H1 (cell line): Measurements from ENCODE around the gene C20orf144. TPM values are rescaled to one million over a fixed set of nuclear protein-coding genes. Genes with fewer than 3 reads are reported as not detected.

Experiments
- CTCF ChIA-PET: fragments of 300-600 bp; sonication (Branson Sonifier 250); formaldehyde crosslinking; loops from one replicate; lab custom pipeline; 2021; ENCODE audit not compliant: partially characterized antibody; lab: Charles Lee
- POLR2A ChIA-PET: fragments of 300-600 bp; sonication (Branson Sonifier 250); formaldehyde crosslinking; loops from one replicate; lab custom pipeline; 2021; ENCODE audit warnings: inconsistent platforms; ENCODE audit not compliant: partially characterized antibody; lab: Charles Lee
- DNase-seq, 2 experiments: peaks; one replicate each; pipeline versions ENCODE4 v3.0.0 to v3.0.0-alpha.2; 2010 to 2022; ENCODE audit warnings: low spot score in 2 of 2, low read depth in 1 of 2, mixed read lengths in 1 of 2
- FAIRE-seq: peaks from 2 replicates; lab custom pipeline; 2011; peaks lifted over from hg19 to GRCh38; lab: Jason Lieb, UNC
- H2AFZ ChIP-seq: 2 replicates; pipeline ENCODE4 v1.8.1; 2012; ENCODE audit warnings: low read length, inconsistent platforms
- H2AK5ac ChIP-seq: 2 replicates; pipeline ENCODE4 v1.6.1; 2013; ENCODE audit warnings: low read depth, low read length
- H2BK120ac ChIP-seq: replicated peaks from 2 replicates; pipeline ENCODE3; 2013; ENCODE audit warnings: low read depth, low read length, inconsistent platforms
- H2BK12ac ChIP-seq: 2 replicates; pipeline ENCODE4 v1.6.1; 2013; ENCODE audit warnings: low read depth, low read length
- H2BK15ac ChIP-seq: 2 replicates; pipeline ENCODE4 v1.6.1; 2013; ENCODE audit warnings: low read length
- H2BK20ac ChIP-seq: 2 replicates; pipeline ENCODE4 v1.6.1; 2013; ENCODE audit warnings: low read length
- H2BK5ac ChIP-seq: 2 replicates; pipeline ENCODE4 v1.6.1; 2013; ENCODE audit warnings: low read depth, low read length
- H3K14ac ChIP-seq: 2 replicates; pipeline ENCODE4 v1.6.1; 2013; ENCODE audit warnings: inconsistent platforms; ENCODE audit not compliant: insufficient read length
- H3K18ac ChIP-seq: 2 replicates; pipeline ENCODE4 v1.6.1; 2013; ENCODE audit warnings: low read length; ENCODE audit errors: extremely low read depth
- H3K23ac ChIP-seq: 2 replicates; pipeline ENCODE4 v1.6.1; 2013; ENCODE audit warnings: inconsistent platforms; ENCODE audit not compliant: insufficient read length
- H3K23me2 ChIP-seq: 2 replicates; pipeline ENCODE4 v1.6.1; 2013; ENCODE audit warnings: low read depth, low read length
- H3K27ac ChIP-seq: 2 replicates; pipeline ENCODE4 v1.6.1; 2011; ENCODE audit warnings: low read depth, low read length, inconsistent platforms
- H3K27me3 ChIP-seq, 4 experiments: replicated peaks in 1 of 4; 1 replicate in 1 of 4; 2 replicates in 3 of 4; pipeline versions ENCODE4 v1.6.1 to v1.8.1; 2011 to 2013; ENCODE audit warnings: low read length in 3 of 4, mild to moderate bottlenecking in 3 of 4, inconsistent platforms in 2 of 4, mixed read lengths in 2 of 4, moderate library complexity in 1 of 4; ENCODE audit not compliant: control insufficient read depth in 3 of 4, insufficient read depth in 3 of 4; ENCODE audit errors: extremely low read depth in 1 of 4
- H3K36me3 ChIP-seq, 4 experiments: 2 replicates each; pipeline versions ENCODE4 v1.6.1 to v1.8.1; 2011 to 2013; ENCODE audit warnings: mild to moderate bottlenecking in 4 of 4, low read length in 3 of 4, moderate library complexity in 2 of 4, control low read depth in 1 of 4, inconsistent platforms in 1 of 4; ENCODE audit not compliant: insufficient read depth in 4 of 4, control insufficient read depth in 2 of 4
- H3K4ac ChIP-seq: replicated peaks from 2 replicates; pipeline ENCODE3; 2013; ENCODE audit warnings: low read length, low read depth, mixed read lengths, inconsistent platforms; ENCODE audit not compliant: insufficient read length
- H3K4me1 ChIP-seq, 4 experiments: replicated peaks in 1 of 4; 1 replicate in 1 of 4; 2 replicates in 3 of 4; pipeline versions ENCODE4 v1.6.1 to v1.8.1; 2011 to 2013; ENCODE audit warnings: low read length in 3 of 4, inconsistent platforms in 2 of 4, mixed read lengths in 1 of 4; ENCODE audit not compliant: insufficient read depth in 4 of 4, control insufficient read depth in 3 of 4
- H3K4me2 ChIP-seq, 2 experiments: 2 replicates each; pipeline versions ENCODE4 v1.6.1 to v1.8.1; 2011 to 2013; ENCODE audit warnings: low read depth in 2 of 2, low read length in 2 of 2, control low read depth in 1 of 2, inconsistent platforms in 1 of 2, mild to moderate bottlenecking in 1 of 2; ENCODE audit not compliant: insufficient read depth in 1 of 2
- H3K4me3 ChIP-seq, 4 experiments: fragments of 200-600, 300-600 bp in 1 of 4; sonication (generic), shearing (Covaris generic), sonication (Bioruptor Twin) in 1 of 4; 2 replicates each; pipeline versions ENCODE4 v1.5.1 to v1.8.1; 2011 to 2016; ENCODE audit warnings: low read length in 4 of 4, low read depth in 3 of 4, control low read depth in 2 of 4, inconsistent platforms in 2 of 4, mild to moderate bottlenecking in 2 of 4, mixed read lengths in 1 of 4, moderate library complexity in 1 of 4; ENCODE audit not compliant: insufficient read depth in 2 of 4; ENCODE audit errors: extremely low read depth in 1 of 4
- H3K56ac ChIP-seq: replicated peaks from 2 replicates; pipeline ENCODE3; 2013; ENCODE audit warnings: low read depth, mild to moderate bottlenecking, mixed read lengths, low read length, inconsistent platforms; ENCODE audit not compliant: insufficient read length
- H3K79me1 ChIP-seq: 2 replicates; pipeline ENCODE4 v1.6.1; 2013; ENCODE audit warnings: low read depth, low read length, control low read depth
- H3K79me2 ChIP-seq, 2 experiments: 2 replicates each; pipeline versions ENCODE4 v1.6.1 to v1.8.1; 2012 to 2013; ENCODE audit warnings: low read length in 2 of 2, mild to moderate bottlenecking in 2 of 2, inconsistent platforms in 1 of 2; ENCODE audit not compliant: insufficient read depth in 2 of 2, control insufficient read depth in 1 of 2
- H3K9ac ChIP-seq, 4 experiments: replicated peaks in 1 of 4; 1 replicate in 1 of 4; 2 replicates in 3 of 4; pipeline versions ENCODE4 v1.6.1 to v1.8.1; 2011 to 2013; ENCODE audit warnings: low read depth in 3 of 4, low read length in 3 of 4, control low read depth in 2 of 4, mild to moderate bottlenecking in 2 of 4, moderate library complexity in 2 of 4, inconsistent platforms in 1 of 4; ENCODE audit errors: extremely low read depth in 1 of 4
- H3K9me3 ChIP-seq, 2 experiments: 2 replicates each; pipeline versions ENCODE4 v1.6.1 to v1.8.1; 2012 to 2013; ENCODE audit warnings: mild to moderate bottlenecking in 2 of 2, moderate library complexity in 2 of 2, control low read depth in 1 of 2, inconsistent platforms in 1 of 2, low read depth in 1 of 2, low read length in 1 of 2, mixed read lengths in 1 of 2; ENCODE audit not compliant: insufficient read depth in 2 of 2
- H4K20me1 ChIP-seq, 2 experiments: replicated peaks in 1 of 2; 2 replicates each; pipeline versions ENCODE3 to v1.8.1; 2011 to 2013; ENCODE audit warnings: inconsistent platforms in 2 of 2, low read length in 2 of 2, mild to moderate bottlenecking in 1 of 2; ENCODE audit not compliant: insufficient read depth in 2 of 2, control insufficient read depth in 1 of 2
- H4K5ac ChIP-seq: 2 replicates; pipeline ENCODE4 v1.6.1; 2013; ENCODE audit warnings: low read length, low read depth, mixed read lengths, inconsistent platforms; ENCODE audit not compliant: insufficient read length
- H4K8ac ChIP-seq: 2 replicates; pipeline ENCODE4 v1.8.0; 2013; ENCODE audit warnings: mild to moderate bottlenecking, moderate library complexity, low read length, inconsistent platforms; ENCODE audit not compliant: insufficient read depth; ENCODE audit errors: extremely low read depth
- H4K91ac ChIP-seq: replicated peaks from 2 replicates; pipeline ENCODE3; 2013; ENCODE audit warnings: low read length, mixed read lengths, inconsistent platforms; ENCODE audit not compliant: insufficient read length
- EP300 ChIP-seq, 2 experiments: IDR thresholded peaks; 1 replicate in 1 of 2; 2 replicates in 1 of 2; pipeline ENCODE4 v1.6.1; 2011 to 2012; ENCODE audit warnings: low read depth in 2 of 2, low read length in 2 of 2, mild to moderate bottlenecking in 2 of 2, borderline replicate concordance in 1 of 2, inconsistent platforms in 1 of 2, moderate library complexity in 1 of 2
- KDM4A ChIP-seq: IDR thresholded peaks from one replicate; pipeline ENCODE4 v1.7.1; 2012; ENCODE audit warnings: low read depth, mild to moderate bottlenecking, moderate library complexity, low read length, inconsistent platforms; ENCODE audit not compliant: severe bottlenecking
- POLR2A ChIP-seq, 2 experiments: IDR thresholded peaks; 1 replicate in 1 of 2; 2 replicates in 1 of 2; pipeline ENCODE4 v1.6.1; 2011; ENCODE audit warnings: low read depth in 2 of 2, low read length in 2 of 2, mild to moderate bottlenecking in 2 of 2; ENCODE audit errors: control extremely low read depth in 1 of 2
- RAD21 ChIP-seq, 2 experiments: IDR thresholded peaks in 1 of 2; conservative IDR thresholded peaks in 1 of 2; 2 replicates each; pipeline ENCODE4 v1.6.1; 2011; ENCODE audit warnings: low read depth in 2 of 2, low read length in 2 of 2, improper control_type of control experiment in 1 of 2, inconsistent platforms in 1 of 2, mild to moderate bottlenecking in 1 of 2, moderate library complexity in 1 of 2
- SP1 ChIP-seq: IDR thresholded peaks from 2 replicates; pipeline ENCODE4 v1.6.1; 2011; ENCODE audit warnings: low read depth, low read length
- SP2 ChIP-seq: IDR thresholded peaks from 2 replicates; pipeline ENCODE4 v1.6.1; 2012; ENCODE audit warnings: mild to moderate bottlenecking, low read length, inconsistent platforms
- TAF1 ChIP-seq: IDR thresholded peaks from 2 replicates; pipeline ENCODE4 v1.6.1; 2011; ENCODE audit warnings: mild to moderate bottlenecking, low read depth, low read length
- TAF7 ChIP-seq: optimal IDR thresholded peaks from 2 replicates; pipeline ENCODE3; 2011; ENCODE audit warnings: low read depth, mild to moderate bottlenecking, inconsistent platforms, low read length, moderate library complexity, borderline replicate concordance
- WGBS, 2 experiments: shearing (Covaris generic) in 1 of 2; methylation state at CpG; one replicate each; pipeline versions ENCODE4 v1.1.6 to v1.1.7; 2013 to 2015; ENCODE audit warnings: low lambda C conversion rate in 2 of 2, mixed read lengths in 2 of 2, inconsistent platforms in 1 of 2, low coverage in 1 of 2, missing lambda C conversion rate in 1 of 2; ENCODE audit not compliant: insufficient replicate concordance in 2 of 2, insufficient coverage in 1 of 2, insufficient read length in 1 of 2; ENCODE audit errors: extremely low coverage in 1 of 2, missing lambda C conversion rate in 1 of 2; 5-methylcytosine and 5-hydroxymethylcytosine counted together
- polyA plus RNA-seq, 7 experiments: library from polyadenylated mRNA; depleted of rRNA in 3 of 7; stranded (reverse) in 5 of 7; unstranded in 2 of 7; fragments of >200 nt in 5 of 7; fragments of 200-250 nt in 2 of 7; gene quantifications; 1 replicate in 5 of 7; 2 replicates in 1 of 7; 4 replicates in 1 of 7; pipeline versions ENCODE4 v1.2.1 to v1.2.3, GENCODE V29; 2011 to 2013; ENCODE audit warnings: missing spikeins in 2 of 7, mixed read lengths in 2 of 7
- total RNA-seq: library from RNA; stranded (reverse); fragmentation: NEBNext Ultra II Directional; extraction: Animal tissue kit (Norgen Biotek cat#: 25700); gene quantifications from 2 replicates; pipeline ENCODE4 v1.2.1, GENCODE V29; 2021
- TF ChIP-seq, protein P1 (sequence below): IDR thresholded peaks from 2 replicates; pipeline ENCODE4 v1.6.1; 2012; ENCODE audit warnings: inconsistent platforms

Gene C20orf144
- total and polyA plus RNA-seq, 2 of the 8 experiments (the other 6 are each of a cell fraction or from before 2014, with no cell fraction given), result 0.21 to 0.24 TPM

DNA sequence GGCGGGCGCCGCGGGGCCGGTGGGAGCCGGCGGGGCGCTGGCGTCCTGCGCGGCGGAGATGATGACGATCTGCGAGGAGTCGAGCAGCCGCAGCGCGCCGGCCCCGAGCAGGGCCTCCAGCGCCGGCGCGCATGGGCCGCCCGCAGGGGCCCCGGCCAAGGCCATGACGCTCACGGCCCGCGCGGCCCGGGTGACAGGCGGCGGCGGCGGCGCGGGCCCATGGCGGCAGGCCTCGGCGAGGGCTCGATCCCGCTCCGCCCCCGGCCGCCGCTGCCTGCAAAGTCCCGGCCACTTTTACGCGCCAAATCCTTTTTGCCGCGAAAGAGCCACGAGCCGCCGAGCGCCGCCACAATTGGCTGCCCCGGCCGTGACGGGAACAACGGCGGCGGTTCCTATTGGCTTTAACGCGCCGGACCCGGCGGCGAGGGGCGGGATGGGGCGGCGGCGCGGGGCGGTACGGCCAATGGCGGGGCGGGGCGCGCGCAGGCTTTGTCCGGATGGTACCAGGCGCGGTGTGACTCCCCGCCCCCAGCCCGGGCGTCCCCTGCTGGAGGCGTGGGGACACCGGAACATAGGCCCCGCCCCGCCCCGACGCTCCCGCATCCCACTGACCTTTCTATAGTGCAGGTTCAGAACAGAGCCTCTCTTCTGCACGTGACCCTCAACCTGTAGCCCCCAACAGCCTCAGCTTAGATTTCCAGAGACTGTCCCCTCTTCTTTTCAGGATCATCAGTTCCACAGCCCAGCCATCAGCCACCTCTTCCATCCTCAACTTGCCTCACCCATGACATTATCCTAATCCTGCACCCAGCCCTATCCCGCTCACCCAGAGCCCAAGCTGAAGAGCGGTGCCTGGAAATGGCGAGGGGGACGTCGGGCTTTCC, 24.2 kb downstream of the C20orf144 start, which contains the start of gene E2F1:
TSS of gene E2F1 (minus strand) at position 286 of the 884 bp plus-strand sequence. CDS start at position 165, 121 bp downstream.
- peak within 1 kb of the TSS; percentile 90 to 91 for H3K4me2 ChIP-seq
- no peak within 1 kb of the TSS for H4K5ac ChIP-seq
- ChIA-PET POLR2A (interaction anchor here (0.7 to 14.0 kb wide), 15 partner anchors 8 to 46 kb away, joined by 3 to 245 read pairs (median 5); partner anchors contain the start of genes ACTL10, C20orf144, NECAB3 and PXMP4), CTCF (interaction anchor here (0.6 to 2.7 kb wide), 4 partner anchors 13 to 248 kb away, joined by 4 to 17 read pairs (median 5); partner anchors contain the start of gene ACTL10)
- no peak within 1 kb of the TSS for H3K14ac ChIP-seq
- H4K8ac ChIP-seq, result peak within 1 kb of the TSS; percentile 91; the same call in 1 of the 2 replicates
- peak within 1 kb of the TSS; percentile 75; the same call in 1 of the 2 replicates for H2BK15ac ChIP-seq
- H4K20me1 ChIP-seq, result peaks cover 11 to 24% of the 10 kb centered on the region in 2 experiments
- peak within 1 kb of the TSS; percentile 51 for H3K56ac ChIP-seq
- peaks cover 0 to 42% of the 10 kb centered on the region in 2 experiments; a peak in 3 of 4 replicates for H3K79me2 ChIP-seq
- H3K36me3 ChIP-seq, result peaks cover 0 to 4% (median 0%) of the 10 kb centered on the region in 4 experiments; a peak in 1 of 8 replicates
- DNase-seq (peak in 1 of 2 experiments; percentile 97), FAIRE-seq (no peak)
- no peak within 1 kb of the TSS for H2BK20ac ChIP-seq
- H3K23ac ChIP-seq, result no peak within 1 kb of the TSS
- peak within 1 kb of the TSS; percentile 54; the same call in 1 of the 2 replicates for H2AK5ac ChIP-seq
- peaks cover 4 to 25% (median 15%) of the 10 kb centered on the region in 4 experiments for H3K4me1 ChIP-seq
- H3K18ac ChIP-seq, result no peak within 1 kb of the TSS; the same call in 1 of the 2 replicates
- H2BK120ac ChIP-seq, result no peak within 1 kb of the TSS
- H4K91ac ChIP-seq, result peak within 1 kb of the TSS; percentile 44
- peaks cover 19% of the 10 kb centered on the region for H3K79me1 ChIP-seq
- 7% methylated on average over 31 of the region's 101 CpGs; no CpG with 5 or more reads in 1 of the 2 experiments for WGBS, 2 experiments
- H3K9me3 ChIP-seq, result no peaks in the 10 kb centered on the region
- peaks cover 9% of the 10 kb centered on the region for H3K23me2 ChIP-seq
- peak within 1 kb of the TSS; percentile 64 for H3K27ac ChIP-seq
- H3K9ac ChIP-seq, result peak within 1 kb of the TSS; percentile 81 to 100 (median 86)
- H2BK5ac ChIP-seq, result peak within 1 kb of the TSS; percentile 55; the same call in 1 of the 2 replicates
- peak within 1 kb of the TSS; percentile 95 for H2AFZ ChIP-seq
- peak within 1 kb of the TSS; percentile 55 for H3K4ac ChIP-seq
- H2BK12ac ChIP-seq, result peak within 1 kb of the TSS; percentile 22; the same call in 1 of the 2 replicates
- peaks cover 0 to 9% (median 2%) of the 10 kb centered on the region in 4 experiments; a peak in 4 of 7 replicates for H3K27me3 ChIP-seq
- H3K4me3 ChIP-seq, result peak within 1 kb of the TSS; percentile 86 to 97 (median 94)
- TF ChIP-seq TAF7 (peak; percentile 70), EP300 (IDR thresholded peaks at IDR 0.05; ENCODE audit: borderline replicate concordance in 1 of 2, low read depth in 2 of 2, low read length in 2 of 2) (no peak), SP1 (peak; percentile 59), KDM4A (peak; percentile 34), TAF1 (peak; percentile 88), POLR2A (IDR thresholded peaks at IDR 0.05; ENCODE audit: control extremely low read depth in 1 of 2, low read depth in 2 of 2, low read length in 2 of 2) (peak; percentile 60 to 69), RAD21 (IDR thresholded peaks at IDR 0.05 in 1 of 2, conservative IDR thresholded peaks at IDR 0.05 in 1 of 2; ENCODE audit: low read depth in 2 of 2, low read length in 2 of 2) (peak in 1 of 2 experiments; percentile 2; a peak in 1 of 4 replicates), SP2 (peak; percentile 21; the same call in 1 of the 2 replicates)
- TF ChIP-seq, protein P1, sequence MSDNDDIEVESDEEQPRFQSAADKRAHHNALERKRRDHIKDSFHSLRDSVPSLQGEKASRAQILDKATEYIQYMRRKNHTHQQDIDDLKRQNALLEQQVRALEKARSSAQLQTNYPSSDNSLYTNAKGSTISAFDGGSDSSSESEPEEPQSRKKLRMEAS, result peak; percentile 87
